ENCODE measurements around the gene GMPPA.

GMPPA gene

DNA sequence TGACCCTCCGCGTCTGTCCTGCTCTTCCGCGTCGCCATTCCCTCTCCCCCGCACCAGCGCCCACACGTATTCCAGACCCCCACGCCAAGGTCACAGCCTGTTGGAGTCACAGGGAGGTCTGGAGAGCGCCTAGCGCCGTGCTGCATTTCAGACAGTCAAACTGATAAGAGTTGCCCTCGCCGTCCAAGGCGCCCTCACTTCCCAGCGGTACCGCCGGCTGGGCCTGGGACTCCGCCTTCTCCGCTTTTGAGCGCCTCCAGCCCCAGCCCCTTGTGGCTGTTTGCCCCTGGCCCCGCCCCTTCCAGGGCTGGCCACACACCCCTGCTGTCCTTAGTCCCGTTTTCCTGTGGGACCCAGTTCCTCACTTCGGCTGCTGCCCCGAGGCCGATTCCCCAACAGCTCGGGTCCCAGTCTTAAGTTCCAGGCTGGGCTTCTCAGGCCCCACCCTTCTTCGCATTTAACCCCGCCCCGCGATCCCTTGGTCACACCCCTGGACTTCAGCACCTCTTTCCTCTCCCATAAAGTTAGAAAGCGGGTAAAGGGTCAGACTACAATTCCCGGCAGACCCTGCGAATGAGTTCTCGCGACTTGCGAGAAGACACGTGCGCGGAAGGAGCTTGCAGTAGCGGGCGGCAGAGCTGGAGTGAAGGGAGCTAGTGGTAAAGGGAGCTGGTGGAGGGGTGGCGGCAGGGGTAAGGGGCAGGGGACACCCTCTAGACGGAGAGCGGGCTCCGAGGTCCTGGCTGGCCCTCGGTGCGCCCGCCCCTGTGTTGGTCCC, at the start of gene GMPPA:
GMPPA (plus strand) TSS at position 612 of the 778 bp plus-strand sequence. CDS start 1,085 bp downstream, outside the sequence.
- DNase-seq (ENCODE audit: low read depth), result peak; percentile 97
- TF ChIP-seq, protein P1, sequence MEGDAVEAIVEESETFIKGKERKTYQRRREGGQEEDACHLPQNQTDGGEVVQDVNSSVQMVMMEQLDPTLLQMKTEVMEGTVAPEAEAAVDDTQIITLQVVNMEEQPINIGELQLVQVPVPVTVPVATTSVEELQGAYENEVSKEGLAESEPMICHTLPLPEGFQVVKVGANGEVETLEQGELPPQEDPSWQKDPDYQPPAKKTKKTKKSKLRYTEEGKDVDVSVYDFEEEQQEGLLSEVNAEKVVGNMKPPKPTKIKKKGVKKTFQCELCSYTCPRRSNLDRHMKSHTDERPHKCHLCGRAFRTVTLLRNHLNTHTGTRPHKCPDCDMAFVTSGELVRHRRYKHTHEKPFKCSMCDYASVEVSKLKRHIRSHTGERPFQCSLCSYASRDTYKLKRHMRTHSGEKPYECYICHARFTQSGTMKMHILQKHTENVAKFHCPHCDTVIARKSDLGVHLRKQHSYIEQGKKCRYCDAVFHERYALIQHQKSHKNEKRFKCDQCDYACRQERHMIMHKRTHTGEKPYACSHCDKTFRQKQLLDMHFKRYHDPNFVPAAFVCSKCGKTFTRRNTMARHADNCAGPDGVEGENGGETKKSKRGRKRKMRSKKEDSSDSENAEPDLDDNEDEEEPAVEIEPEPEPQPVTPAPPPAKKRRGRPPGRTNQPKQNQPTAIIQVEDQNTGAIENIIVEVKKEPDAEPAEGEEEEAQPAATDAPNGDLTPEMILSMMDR (IDR thresholded peaks at IDR 0.05; ENCODE audit: control insufficient read depth, insufficient read depth, low read depth, low read length, missing control alignments), result no peak
- peak within 1 kb of the TSS; percentile 81 for H3K4me3 ChIP-seq (ENCODE audit: control insufficient read depth, low read depth, low read length)

DNA sequence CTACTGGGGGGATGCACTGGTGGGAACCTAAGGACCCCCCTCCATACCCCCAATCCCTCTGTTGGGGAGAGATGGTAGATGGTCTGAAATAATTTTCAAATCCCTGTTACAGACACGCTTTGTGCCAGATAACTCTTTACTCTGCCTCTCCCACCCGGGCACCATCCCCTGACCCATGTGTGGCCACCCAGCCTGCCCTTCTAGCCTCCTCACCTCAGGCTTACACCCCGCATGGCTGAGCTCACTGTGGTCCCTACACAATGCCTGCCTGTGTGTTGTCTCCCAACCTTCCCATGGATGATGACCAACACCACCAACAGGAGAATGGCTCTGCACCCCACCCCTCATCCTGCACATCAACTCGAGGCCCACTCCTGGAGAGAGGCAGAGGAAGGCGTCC, 49.1 kb upstream of the GMPPA start:
- no peak for DNase-seq (ENCODE audit: low read depth)
- no peak overlapping the region for H3K4me3 ChIP-seq (ENCODE audit: control insufficient read depth, low read depth, low read length)
- TF ChIP-seq, protein P1 (IDR thresholded peaks at IDR 0.05; ENCODE audit: control insufficient read depth, insufficient read depth, low read depth, low read length, missing control alignments), result no peak

DNA sequence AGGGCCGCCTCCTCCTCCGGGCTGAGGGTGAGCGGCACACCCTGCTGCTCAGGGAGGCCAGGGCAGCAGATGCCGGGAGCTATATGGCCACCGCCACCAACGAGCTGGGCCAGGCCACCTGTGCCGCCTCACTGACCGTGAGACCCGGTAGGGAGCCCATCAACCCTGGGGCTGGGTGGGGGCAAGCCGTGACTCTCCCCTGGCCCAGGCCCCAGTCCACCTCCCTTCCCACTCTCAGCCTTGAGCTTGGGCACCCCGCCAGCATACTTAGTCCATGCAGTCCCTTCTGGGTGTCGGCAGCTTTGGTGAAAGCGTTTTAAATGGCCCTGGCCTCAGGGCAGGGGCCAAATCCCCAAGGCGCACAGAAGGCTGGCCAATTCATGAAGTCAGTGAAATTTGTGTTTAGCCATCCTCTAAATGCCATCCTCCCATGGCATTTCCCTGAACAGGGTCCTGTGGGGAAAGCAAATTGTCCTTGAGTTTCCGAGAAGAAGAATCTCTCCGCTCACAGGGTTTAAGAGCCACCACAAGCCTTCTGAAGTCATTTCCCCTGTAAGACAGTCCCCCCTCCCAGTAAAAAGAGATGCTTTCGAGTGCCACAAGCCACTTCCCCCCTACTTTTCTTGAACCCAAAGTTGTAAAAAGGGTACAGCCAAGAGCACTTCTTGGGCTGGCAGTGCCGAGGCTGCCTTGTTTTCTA, 46.9 kb upstream of the GMPPA start:
- DNase-seq (ENCODE audit: low read depth), result no peak
- no peak overlapping the region for H3K4me3 ChIP-seq (ENCODE audit: control insufficient read depth, low read depth, low read length)
- TF ChIP-seq, protein P1 (IDR thresholded peaks at IDR 0.05; ENCODE audit: control insufficient read depth, insufficient read depth, low read depth, low read length, missing control alignments), result no peak

DNA sequence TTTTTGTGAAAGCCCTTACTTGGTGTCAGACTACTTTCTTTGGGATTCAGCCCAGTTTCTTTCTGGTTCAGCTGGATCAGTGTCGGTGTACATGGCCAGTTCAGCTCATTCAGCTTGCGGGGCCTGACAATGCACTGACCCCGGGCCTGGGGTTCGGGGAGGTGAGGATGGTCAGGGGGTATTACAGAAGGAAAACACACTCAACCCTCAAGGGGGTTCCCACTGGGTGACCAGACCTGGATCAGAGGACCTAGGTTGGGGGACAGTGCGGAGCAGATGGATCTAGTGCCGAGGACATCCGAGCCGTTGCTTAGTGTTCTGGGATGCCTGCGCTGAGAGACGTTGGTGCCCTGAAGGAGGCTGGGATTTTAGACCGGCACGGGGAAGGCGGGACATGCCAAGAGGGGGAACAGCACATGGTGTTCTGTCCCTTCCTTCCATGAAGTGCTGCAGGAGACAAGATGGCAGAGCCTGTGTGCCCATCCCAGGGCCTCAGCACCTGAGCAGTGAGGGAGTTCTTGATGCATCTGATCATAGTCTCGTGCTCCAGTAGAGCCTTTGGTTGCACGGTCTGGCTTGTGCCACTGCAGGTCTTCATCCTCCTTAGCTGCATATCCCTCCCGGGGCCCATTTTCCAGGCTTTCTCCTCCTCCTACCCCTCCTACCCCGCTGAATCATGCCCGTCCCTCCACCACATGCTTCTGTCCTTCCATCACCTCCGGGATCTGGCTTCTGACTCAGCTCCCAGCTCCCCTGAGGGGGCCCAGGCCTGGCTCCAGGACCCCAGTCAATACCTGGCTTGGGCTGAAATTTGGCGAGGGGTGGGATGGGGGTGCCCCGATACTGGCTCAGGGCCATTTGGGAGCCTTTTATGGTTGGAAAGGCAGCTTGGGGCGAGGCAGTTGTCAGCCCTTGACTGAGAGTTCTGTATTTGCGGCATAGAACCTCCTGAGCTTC, 46.1 kb upstream of the GMPPA start:
- no peak overlapping the region for H3K4me3 ChIP-seq (ENCODE audit: control insufficient read depth, low read depth, low read length)
- DNase-seq (ENCODE audit: low read depth), result peak; percentile 81
- TF ChIP-seq, protein P1 (IDR thresholded peaks at IDR 0.05; ENCODE audit: control insufficient read depth, insufficient read depth, low read depth, low read length, missing control alignments), result no peak

DNA sequence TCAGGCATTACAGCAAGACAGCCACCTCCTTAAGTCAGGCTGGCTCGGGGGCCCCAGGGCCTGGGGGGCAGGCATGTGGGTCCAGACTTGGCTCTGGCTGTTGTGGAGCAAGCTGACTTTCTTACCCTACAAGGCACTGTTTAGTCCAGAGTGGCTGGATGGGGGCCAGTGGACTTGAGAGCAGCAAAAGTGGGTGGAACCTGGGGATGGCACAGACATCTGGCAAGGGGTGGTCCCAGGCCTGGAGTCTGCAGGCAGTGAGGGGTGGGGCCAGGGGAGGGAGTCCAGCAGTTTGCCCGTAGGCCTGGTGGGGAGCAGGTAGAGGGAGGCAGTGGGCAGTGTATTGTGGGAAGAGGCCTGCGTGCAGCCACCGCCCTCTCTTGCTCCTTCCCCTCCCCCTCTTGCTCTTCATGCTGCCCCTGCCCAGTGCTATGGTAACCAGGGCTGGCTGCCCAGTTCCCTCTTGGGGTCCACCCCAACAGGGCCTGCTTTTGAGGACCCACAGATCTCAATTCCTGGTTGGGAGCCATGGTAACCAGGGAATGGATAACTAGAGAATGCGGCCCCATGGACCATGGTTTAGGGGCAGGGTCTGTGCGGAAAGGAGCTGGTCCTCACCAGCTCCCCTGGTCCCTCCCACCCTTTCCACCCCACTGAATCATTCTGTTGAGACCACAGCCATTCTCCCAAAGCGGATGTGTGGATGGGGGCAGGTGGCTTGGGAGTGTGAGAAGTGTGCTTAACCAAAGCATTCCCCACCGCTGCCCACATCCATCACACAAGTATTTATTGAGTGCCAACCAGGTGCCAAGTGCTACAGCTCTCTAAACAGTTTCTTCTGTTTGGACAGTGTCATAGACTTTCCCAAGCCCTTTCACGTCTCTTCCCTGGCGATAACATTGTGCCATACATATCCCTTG, 44.8 kb upstream of the GMPPA start:
- H3K4me3 ChIP-seq (ENCODE audit: control insufficient read depth, low read depth, low read length), result no peak overlapping the region
- TF ChIP-seq, protein P1 (IDR thresholded peaks at IDR 0.05; ENCODE audit: control insufficient read depth, insufficient read depth, low read depth, low read length, missing control alignments), result no peak
- peak; percentile 73 for DNase-seq (ENCODE audit: low read depth)

Data from AG09309 (cell line).